NCI-H748 (cell line): ENCODE measurements around the gene RIMKLB.
"Not testable (repeated sequence)": the region's sequence is repeated elsewhere in the genome, so short reads cannot be mapped to it uniquely, and the experiment has no call there.

Experiments used
- DNase-seq: peaks from one replicate; lab custom pipeline; 2025; ENCODE audit not compliant: unreplicated experiment; lab: John Stamatoyannopoulos, UW

RIMKLB gene

DNA sequence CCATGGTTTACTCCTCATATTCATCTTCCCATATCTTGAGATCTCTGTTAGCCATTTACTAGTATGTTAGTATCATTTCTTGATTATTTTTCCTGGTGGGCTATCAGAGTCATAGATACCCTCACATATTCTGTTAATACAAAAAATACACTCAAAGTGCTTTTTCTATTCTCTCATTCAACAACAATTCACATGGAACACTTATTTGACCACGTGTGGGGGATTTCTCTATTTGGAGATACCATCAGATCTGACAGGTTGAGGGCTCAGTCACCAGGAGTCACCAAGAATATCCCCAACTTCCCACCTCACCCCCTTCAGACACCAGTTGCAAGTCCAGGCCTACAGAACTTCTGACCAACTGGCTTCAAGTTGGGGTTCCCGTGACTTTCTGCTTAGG, 72.7 kb downstream of the RIMKLB start:
- DNase-seq, result no peak

DNA sequence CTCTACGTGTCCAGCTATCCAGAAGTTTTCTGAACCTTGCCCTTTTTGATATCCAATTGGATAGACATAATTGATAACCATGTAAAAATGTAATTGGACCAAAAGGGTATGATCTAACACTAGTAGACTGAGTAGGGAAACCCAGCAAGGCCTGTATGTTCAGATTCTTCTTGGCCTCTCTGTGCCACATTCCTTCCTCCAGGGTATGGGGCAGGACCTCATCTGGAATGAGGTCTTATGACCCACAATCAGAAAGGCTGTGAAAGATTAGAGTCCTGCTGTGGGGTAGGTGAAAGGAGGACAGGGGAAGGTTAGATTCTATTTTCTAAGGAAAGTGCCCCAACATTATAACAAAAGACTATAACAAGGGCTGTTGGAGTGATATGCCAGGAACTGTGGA, 73.3 kb downstream of the RIMKLB start:
- no peak for DNase-seq

DNA sequence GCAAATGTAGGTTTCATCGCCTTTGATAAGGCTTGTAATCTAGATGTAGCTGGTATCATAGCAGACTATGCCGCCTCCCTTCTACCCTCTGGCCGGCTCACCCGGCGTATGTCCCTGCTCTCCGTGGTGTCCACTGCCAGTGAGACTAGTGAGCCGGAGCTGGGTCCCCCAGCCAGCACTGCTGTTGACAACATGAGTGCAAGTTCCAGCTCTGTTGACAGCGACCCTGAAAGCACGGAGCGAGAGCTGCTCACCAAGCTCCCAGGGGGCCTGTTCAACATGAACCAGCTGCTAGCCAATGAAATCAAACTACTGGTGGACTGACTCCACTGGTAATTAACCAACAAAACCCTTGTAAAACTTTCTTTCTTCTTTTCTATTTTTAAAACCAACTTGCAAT, 75.7 kb downstream of the RIMKLB start:
- no peak for DNase-seq

DNA sequence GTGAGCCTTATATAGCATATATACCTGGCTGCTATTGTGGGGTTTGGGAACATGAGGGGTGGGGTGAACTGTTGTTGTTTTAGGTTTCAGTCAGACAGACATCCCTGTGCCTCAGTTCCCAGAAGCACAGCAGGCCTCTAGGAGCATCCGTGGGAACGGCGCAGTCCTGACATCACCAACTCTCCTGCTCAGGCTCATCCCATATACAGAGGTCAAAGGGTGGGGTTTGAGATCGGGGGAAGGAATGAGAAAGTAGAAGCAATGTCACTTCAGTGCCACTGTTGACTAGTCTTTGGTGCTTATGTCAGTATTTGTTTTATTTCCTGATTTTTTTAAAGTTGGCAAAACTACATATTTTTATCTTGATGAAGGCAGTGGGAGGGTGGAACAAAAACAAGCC, 81.5 kb downstream of the RIMKLB start:
- DNase-seq, result no peak

DNA sequence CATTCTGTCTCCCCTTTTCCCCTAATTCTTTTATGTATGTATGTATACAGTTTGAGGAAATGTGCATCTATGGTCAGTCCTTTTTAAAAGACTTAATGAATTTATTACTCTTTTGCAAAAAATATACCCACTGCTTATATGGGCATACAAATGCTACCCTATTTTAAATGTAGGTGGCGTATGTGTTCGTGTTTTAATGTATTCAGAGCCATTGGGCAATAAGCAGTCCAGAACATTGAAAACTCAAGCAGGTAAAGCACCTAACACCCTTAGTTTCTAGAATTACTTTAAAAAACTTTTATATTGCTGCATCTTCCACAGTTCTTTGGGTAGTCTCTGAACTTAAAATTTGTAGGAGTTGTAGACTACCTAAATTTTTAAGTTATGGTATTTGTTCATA, 82.1 kb downstream of the RIMKLB start:
- no peak for DNase-seq

DNA sequence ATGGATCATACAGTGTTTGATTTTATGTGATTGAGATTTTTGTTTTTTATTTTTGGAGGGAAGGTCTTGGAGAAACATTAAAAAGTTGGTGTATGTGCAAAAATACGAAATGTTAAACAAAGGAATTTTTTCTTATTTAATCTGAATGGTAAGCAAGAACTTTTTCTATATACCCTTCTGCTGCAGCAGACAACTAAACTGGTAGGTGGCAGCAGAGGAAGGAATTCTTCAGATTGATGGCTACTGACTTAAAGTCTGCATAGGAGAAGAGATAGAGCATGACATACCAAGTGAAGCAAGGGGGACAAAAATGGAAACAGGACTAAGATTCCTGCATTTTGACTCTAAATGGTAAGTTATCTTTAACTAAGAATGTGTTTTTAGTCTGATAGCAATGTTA, 82.6 kb downstream of the RIMKLB start:
- DNase-seq, result no peak

DNA sequence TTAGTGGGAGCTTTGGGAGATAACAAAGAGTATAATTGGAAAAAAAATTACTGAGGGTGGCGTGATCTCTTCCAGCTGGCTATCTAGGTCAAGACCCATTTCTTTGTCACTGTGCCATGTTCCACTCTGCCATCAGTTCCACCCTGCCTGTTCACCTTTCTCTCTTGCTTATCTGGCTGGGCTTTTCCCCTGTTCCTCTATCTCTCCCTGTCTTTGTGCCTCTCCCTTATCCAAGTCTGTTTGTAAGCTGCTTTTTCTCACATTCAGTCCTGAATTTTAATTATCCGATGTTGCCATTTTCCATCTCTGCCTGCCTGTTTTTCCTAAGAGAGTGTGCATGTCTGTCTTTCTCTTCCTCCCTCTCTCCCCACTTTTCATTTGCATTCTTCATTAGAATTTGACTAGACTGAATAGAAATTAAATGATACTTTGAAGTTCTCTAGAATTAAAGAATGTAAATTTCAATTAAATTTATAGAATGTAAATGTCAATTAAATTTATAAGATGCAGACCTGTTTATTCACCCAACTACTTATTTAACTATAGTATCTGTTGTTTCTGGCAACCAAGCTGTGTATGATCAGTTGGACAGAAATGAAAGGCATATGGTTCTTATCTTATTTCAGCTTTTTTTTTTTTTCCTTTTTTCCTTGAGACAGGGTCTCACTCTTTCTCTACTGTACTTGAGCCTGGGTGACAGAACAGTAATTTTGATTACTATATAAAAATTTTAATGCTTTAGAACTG, 83.8 kb downstream of the RIMKLB start:
- no peak for DNase-seq

DNA sequence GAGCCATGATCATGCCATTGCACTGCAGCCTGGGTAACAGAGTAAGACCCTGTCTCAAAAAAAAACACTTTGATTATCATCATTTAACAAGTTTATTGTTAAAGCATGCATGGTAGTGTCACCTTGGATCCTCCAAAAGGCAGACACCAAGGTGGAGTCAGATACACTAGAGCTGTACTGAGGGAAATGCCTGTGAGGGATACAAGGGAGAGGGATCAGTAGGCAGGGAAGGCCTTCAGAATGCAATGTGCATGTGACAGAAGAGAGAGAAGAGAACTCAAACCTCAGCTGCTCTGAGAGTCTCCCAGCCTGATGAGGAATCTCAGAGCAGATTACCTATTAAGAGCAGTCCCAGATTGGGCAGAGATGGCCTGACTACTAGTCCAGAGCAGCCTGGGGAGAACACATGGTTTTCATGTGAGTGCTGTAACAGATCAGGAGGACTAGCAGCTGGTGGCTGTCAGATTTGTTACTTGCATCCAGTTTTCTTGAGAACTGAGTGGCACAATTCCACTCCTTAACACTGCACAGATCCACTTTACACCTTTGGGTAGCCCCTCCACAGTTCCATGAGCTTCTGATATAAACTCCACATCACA, 86.6 kb downstream of the RIMKLB start:
- DNase-seq, result no peak

DNA sequence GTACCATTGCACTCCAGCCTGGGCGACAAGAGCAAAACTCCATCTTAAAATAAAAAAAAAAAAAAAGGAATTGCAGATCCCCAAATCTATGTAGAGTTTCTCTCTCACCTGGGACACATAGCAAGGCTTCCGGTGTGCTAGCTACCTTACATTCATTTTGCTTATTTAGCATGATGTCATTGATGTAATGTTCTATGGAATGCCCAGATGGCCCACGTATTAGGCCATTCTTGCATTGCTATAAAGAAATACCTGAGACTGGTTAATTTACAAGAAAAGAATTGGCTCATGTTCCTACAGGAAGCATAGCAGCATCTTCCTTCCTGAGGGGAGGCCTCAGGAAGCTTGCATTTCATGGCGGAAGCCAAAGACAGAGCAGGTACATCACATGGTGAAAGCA, 87.7 kb downstream of the RIMKLB start:
- DNase-seq, result no peak

DNA sequence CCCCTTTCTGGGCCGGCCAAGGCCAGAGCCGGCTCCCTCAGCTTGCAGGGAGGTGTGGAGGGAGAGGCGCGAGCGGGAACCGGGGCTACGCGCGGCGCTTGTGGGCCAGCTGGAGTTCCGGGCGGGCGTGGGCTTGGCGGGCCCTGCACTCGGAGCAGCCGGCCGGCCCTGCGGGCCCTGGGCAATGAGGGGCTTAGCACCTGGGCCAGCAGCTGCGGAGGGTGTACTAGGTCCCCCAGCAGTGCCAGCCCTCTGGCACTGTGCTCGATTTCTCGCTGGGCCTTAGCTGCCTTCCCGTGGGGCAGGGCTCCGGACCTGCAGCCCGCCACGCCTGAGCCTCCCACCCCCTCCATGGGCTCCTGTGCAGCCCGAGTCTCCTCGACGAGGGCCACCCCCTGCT, 89.4 kb downstream of the RIMKLB start:
- DNase-seq, result not testable (repeated sequence)

DNA sequence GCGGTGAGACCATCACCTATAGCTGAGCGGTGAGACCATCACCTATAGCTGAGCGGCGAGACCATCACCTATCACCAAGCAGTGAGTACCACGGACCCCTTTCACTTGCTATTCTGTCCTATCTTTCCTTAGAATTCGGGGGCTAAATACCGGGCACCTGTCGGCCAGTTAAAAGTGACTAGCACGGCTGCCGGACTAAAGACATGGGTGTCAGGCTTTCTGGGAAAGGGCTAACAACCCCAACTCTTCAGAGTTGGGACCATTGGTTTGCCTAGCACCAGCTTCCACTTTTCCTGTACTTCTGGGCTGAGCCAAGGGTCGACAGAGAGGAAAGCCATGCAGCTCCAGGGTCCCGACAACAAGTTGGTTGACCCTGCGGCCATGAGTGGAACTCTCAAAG, 90.9 kb downstream of the RIMKLB start:
- DNase-seq, result not testable (repeated sequence)

DNA sequence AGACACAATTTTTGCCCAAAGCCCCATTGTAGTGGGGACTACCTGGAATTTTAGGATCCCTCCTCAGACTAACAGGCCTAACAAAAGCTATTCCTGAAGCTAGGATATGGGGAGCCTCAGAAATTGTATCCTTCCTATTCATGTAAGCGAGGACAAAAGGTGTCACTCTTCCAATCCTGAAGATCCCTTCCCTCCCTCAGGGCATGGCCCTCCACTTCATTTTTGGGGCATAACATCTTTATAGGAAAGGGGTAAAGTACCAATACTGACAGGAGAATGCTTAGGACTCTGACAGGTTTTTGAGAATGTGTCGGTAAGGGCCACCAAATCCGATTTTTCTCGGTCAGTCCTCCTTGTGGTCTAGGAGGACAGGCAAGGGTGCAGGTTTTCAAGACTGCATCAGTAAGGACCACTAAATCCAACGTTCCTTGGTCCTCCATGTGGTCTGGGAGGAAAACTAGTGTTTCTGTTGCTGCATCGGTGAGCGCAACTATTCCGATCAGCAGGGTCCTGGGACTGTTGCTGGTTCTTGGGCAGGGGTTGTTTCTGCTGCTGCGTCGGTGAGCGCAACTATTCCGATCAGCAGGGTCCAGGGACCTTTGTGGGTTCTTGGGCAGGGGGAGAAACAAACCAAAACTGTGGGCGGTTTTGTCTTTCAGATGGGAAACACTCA, 91.7 kb downstream of the RIMKLB start:
- DNase-seq, result not testable (repeated sequence)

DNA sequence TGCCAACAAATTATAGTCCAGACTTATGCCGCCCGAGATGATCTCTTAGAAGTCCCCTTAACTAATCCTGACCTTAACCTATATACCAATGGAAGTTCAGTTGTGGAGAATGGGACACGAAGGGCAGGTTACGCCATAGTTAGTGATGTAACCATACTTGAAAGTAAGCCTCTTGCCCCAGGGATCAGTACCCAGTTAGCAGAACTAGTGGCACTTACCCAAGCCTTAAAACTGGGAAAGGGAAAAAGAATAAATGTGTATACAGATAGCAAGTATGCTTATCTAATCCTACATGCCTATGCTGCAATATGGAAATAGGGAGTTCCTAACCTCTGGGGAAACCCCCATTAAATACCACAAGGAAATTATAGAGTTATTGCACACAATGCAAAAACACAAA, 95.4 kb downstream of the RIMKLB start:
- not testable (repeated sequence) for DNase-seq

DNA sequence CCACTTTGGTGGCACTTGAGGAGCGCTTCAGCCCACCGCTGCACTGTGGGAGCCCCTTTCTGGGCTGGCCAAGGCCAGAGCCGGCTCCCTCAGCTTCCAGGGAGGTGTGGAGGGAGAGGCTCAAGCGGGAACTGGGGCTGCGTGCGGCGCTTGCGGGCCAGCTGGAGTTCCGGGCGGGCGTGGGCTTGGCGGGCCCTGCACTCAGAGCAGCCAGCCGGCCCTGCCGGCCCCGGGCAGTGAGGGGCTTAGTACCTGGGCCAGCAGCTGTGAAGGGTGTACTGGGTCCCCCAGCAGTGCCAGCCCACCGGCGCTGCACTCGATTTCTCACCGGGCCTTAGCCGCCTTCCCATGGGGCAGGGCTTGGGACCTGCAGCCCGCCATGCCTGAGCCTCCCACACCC, 96.8 kb downstream of the RIMKLB start:
- DNase-seq, result not testable (repeated sequence)

DNA sequence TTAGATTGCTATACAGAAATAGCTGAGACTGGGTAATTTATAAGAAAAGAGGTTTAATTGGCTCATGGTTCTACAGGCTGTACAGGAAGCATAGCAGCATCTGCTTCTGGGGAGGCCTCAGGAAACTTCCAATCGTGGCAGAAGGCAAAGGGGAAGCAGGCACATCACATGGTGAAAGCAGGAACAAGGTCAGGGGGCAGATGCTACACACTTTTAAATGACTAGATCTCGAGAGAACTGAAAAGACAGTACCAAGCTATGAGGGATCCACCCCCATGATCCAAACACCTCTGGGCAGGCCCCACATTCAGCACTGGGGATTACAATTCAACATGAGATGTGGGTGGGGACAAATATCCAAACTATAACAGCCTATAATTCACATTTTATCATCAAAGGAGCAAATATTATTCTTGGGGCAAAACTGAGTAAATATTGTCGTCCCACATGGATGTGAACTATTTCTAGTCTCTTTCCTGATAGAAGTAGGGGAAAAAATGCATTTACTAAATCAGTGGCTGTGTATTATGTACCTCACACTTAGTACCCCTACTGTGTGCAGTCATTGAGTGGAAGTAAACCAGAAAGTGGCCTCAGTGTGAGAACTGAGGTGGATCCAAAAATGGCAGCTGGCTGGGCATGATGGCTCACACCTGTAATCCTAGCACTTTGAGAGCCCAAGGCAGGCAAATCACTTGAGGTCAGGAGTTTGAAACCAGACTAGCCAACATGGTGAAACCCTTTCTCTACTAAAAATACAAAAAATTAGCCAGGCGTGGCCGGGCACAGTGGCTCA, 99.2 kb downstream of the RIMKLB start:
- DNase-seq, result no peak

DNA sequence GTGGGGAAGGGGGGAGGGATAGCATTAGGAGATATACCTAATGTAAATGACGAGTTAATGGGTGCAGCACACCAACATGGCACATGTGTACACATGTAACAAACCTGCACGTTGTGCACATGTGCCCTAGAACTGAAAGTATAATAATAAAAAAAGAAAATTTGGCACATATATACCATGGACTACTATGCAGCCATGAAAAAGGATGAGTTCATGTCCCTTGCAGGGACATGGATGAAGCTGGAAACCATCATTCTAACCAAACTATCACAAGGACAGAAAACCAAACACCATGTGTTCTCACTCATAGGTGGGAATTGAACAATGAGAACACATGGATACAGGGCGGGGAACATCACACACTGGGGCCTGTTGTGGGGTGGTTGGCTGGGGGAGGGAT, 103.4 kb downstream of the RIMKLB start:
- DNase-seq, result not testable (repeated sequence)

DNA sequence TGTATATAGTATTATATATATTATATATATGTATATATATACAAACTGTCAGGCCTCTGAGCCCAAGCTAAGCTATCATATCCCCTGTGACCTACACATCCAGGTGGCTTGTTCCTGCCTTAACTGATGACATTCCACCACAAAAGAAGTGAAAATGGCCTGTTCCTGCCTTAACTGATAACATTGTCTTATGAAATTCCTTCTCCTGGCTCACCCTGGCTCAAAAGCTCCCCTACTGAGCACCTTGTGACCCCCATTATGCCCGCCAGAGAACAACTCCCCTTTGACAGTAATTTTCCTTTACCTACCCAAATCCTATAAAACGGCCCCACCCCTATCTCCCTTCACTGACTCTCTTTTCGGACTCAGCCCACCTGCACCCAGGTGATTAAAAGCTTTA, 107.0 kb downstream of the RIMKLB start:
- not testable (repeated sequence) for DNase-seq

DNA sequence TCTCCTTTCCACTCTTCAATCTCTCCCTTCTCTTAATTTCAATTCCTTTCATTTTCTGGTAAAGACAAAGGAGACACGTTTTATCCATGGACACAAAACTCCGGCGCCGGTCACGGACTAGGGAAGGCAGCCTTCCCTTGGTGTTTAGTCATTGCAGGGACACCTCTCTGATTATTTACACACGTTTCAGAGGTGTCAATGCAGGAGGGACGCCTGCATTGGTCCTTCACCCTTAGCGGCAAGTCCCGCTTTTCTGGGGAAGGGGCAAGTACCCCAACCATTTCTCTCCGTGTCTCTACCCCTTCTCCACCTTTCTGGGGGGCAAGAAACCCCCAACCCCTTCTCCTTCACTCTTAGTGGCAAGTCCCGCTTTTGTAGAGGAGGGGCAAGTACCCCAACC, 107.7 kb downstream of the RIMKLB start:
- not testable (repeated sequence) for DNase-seq

DNA sequence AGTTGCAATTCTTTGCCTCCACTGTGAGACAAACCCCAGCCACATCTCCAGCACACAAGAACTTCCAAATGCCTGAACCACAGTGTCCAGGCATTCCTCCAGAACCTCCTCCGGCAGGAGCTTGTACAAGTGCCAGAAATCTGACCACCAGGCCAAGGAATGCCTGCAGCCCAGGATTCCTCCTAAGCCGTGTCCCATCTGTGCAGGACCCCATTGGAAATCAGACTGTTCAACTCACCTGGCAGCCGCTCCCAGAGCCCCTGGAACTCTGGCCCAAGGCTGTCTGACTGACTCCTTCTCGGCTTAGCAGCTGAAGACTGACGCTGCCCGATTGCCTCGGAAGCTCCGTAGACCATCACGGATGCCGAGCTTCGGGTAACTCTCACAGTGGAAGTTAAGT, 109.3 kb downstream of the RIMKLB start:
- DNase-seq, result not testable (repeated sequence)

DNA sequence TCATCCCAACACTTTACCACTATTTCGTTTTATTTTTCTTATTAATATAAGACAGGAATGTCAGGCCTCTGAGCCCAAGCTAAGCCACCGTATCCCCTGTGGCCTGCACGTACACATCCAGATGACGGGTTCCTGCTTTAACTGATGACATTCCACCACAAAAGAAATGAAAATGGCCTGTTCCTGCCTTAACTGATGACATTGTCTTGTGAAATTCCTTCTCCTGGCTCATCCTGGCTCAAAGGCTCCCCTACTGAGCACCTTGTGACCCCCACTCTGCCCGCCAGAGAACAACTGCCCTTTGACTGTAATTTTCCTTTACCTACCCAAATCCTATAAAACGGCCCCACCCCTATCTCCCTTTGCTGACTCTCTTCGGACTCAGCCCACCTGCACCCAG, 112.3 kb downstream of the RIMKLB start:
- not testable (repeated sequence) for DNase-seq

DNA sequence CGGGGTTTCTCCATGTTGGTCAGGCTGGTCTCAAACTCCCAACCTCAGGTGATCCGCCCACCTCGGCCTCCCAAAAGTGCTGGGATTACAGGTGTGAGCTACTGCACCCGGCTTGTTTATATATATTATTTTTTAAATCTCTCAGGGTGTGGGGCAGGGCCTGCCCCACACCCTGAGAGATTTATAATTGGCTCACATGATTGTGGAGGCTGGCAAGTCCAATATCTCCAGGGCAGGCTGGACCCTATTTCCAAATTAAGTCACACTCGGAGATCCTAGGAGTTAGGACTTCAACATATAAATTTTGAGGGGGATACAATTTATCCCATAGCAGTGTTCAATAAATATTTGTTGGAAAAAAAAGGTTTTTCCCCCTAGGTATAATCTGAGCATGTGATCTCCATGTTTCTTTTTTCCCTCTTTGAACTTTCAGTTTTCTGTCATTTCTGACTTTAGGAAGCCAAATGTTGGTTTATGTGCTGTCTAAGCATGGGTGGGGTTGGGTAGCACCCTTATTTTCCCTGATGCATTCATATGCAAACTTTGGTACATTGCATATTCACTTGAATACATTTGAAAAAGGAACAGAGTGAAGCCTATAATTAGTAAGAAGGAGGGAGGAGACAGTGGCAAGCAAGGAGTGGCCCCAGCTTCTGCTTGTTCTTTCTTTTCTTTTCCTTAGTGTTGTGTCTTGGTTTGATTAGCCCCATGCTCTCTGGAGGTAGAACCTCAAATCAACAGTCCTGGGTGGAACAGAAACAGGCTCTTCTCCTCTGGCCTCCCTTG, 116.0 kb downstream of the RIMKLB start:
- DNase-seq, result no peak
